B cell (primary cell): ENCODE results near the gene SERPINC1.

Experiments
- EZH2 ChIP-seq: IDR thresholded peaks from 2 replicates; pipeline ENCODE4 v1.6.1; 2012; ENCODE audit warnings: borderline replicate concordance, low read depth, mild to moderate bottlenecking, moderate library complexity, low read length; ENCODE audit not compliant: insufficient read depth, poor library complexity, severe bottlenecking
- TF ChIP-seq, protein P1 (sequence below): fragments of 200-600 bp; IDR thresholded peaks from one replicate; pipeline ENCODE4 v1.8.0; 2022; ENCODE audit warnings: antibody characterized with exemption, mild to moderate bottlenecking

GRCh38 chr1:173913111-173913510, 4.0 kb downstream of the SERPINC1 start:
- TF ChIP-seq, protein P1, sequence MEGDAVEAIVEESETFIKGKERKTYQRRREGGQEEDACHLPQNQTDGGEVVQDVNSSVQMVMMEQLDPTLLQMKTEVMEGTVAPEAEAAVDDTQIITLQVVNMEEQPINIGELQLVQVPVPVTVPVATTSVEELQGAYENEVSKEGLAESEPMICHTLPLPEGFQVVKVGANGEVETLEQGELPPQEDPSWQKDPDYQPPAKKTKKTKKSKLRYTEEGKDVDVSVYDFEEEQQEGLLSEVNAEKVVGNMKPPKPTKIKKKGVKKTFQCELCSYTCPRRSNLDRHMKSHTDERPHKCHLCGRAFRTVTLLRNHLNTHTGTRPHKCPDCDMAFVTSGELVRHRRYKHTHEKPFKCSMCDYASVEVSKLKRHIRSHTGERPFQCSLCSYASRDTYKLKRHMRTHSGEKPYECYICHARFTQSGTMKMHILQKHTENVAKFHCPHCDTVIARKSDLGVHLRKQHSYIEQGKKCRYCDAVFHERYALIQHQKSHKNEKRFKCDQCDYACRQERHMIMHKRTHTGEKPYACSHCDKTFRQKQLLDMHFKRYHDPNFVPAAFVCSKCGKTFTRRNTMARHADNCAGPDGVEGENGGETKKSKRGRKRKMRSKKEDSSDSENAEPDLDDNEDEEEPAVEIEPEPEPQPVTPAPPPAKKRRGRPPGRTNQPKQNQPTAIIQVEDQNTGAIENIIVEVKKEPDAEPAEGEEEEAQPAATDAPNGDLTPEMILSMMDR = no peak
- no peak for TF ChIP-seq EZH2
